Loucy (cell line): ENCODE results near the gene ARSG.

Experiments used
- CTCF ChIP-seq: fragments of 200-600 bp; sonication (generic); conservative IDR thresholded peaks from 2 replicates; pipeline ENCODE4 v1.5.1; 2014; ENCODE audit warnings: mild to moderate bottlenecking, antibody characterized with exemption, low read length
- EZH2phosphoT487 ChIP-seq: fragments of 200-600 bp; IDR thresholded peaks from 2 replicates; pipeline ENCODE4 v1.6.1; 2018; ENCODE audit warnings: antibody characterized with exemption, mild to moderate bottlenecking, moderate library complexity, borderline replicate concordance

GRCh38 chr17:68321556-68321954 lies 30.3 kb downstream of the ARSG start:
- TF ChIP-seq CTCF (no peak), EZH2phosphoT487 (no peak)
